ENCODE results near the gene F2RL3. TPM values are rescaled to one million over a fixed set of nuclear protein-coding genes. Genes with fewer than 3 reads are reported as not detected.
"Not testable (repeated sequence)": the region's sequence is repeated elsewhere in the genome, so short reads cannot be mapped to it uniquely, and the experiment has no call there.

The F2RL3 gene
- total RNA-seq, 1 donor from 2014 or later = 1.4 TPM

DNA sequence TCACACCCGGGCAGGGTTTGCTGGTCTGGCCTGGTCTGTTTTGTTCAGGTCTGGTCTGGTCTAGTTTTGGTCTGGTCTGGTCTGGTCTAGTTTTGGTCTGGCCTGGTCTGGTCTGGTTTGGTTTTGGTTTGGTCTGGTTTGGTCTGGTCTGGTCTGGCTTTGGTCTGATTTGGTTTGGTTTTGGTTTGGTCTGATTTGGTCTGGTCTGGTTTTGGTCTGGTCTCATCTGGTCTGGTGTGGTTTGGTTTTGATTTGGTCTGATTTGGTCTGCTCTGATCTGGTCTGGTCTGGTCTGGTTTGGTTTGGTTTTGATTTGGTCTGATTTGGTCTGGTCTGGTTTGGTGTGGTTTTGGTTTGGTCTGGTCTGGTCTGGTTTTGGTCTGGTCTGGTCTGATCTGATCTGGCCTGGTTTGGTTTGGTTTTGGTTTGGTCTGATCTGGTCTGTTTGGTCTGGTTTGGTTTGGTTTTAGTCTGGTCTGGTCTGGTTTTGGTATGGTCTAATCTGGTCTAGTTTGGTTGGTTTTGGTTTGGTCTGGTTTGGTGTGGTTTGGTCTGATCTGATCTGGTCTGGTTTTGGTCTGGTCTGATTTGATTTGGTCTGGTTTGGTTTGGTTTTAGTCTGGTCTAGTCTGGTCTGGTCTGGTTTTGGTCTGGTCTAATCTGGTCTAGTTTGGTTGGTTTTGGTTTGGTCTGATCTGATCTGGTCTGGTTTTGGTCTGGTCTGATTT lies 14.4 kb upstream of the F2RL3 start:
- no peak for DNase-seq (ENCODE audit: low read depth, low spot score)

DNA sequence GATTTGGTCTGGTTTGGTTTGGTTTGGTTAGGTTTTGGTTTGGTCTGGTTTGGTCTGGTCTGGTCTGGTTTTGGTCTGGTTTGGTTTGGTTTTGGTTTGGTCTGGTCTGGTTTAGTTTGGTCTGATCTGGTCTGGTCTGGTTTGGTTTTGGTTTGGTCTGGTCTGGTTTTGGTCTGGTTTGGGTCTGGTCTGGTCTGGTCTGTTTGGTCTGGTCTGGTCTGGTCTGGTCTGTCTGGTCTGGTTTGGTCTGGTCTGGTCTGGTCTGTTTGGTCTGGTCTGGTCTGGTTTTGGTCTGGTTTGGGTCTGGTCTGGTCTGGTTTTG lies 13.9 kb upstream of the F2RL3 start:
- DNase-seq (ENCODE audit: low read depth, low spot score) = not testable (repeated sequence)

- no peak for DNase-seq (ENCODE audit: low read depth, low spot score)
Measured at GRCh38 chr19:16875584-16876555, 12.9 kb upstream of the F2RL3 start.

GRCh38 chr19:16876904-16877361 lies 11.9 kb upstream of the F2RL3 start:
- no peak for DNase-seq (ENCODE audit: low read depth, low spot score)

- DNase-seq (ENCODE audit: low read depth, low spot score) = no peak
Measured at GRCh38 chr19:16877581-16877980, 11.2 kb upstream of the F2RL3 start.

DNA sequence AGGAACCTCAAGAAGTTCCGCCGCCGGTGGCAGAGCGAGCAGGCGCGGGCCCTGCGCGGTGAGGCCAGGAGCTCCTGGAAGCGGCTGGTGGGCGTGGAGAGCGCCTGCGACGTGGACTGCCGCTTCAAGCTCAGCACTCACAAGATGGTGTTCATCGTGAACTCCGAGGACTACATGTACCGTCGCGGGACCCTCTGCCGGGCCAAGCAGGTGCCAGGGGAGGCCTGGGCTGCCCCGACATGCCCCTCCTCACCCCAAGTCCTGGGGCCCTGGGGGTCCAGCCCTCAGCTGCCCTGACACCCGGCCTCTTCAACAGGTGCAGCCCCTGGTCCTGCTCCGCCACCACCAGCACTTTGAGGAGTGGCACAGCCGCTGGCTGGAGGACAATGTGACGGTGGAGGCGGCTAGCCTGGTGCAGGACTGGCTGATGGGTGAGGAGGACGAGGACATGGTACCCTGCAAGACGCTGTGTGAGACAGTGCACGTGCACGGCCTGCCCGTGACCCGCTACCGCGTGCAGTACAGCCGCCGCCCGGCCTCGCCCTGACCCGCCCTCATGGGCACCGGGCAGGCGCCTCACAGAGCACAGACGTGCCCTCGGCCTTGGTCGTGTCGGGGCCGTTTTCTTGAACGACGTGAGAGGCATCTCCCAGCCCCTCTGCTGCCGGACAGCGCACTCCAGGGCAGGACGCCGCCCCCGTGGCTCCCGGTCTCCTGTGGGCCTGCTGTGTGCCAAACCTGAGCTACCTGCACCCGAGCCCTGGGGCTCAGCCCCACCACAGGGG lies 10.4 kb upstream of the F2RL3 start:
- DNase-seq (ENCODE audit: low read depth, low spot score) = no peak

DNA sequence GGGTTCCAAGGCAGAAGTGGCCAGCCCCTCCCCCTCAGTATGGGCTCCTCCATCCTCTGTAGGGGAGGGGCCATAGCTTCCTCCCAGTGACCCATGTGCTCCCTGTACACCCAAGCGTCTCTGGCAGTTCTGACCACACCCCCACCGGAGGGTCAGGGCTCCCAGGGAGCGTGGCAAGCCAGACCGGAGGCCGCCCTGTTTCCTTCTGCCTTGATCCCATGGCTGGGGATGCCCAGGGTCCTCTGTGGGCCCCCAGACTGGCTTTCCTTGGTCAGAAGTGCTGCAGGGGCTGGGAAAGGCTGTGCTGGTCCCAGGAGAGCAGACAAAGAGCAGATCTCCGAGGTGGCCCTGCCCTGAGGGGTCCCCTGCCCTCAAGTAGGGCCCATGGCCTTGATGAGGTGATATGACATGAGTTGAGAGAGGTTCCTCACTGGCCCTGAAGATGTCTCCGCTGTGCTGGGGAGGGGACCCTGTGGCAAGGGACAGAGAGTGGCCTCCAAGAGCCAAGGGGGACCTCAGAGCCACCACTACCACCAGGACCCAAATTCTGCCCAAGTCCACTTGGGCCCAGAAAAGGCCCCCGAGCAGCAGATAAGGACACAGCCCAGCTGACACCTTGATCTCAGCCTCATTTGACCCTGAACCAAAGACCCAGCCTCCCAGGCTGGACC lies 7.8 kb upstream of the F2RL3 start:
- no peak for DNase-seq (ENCODE audit: low read depth, low spot score)

GRCh38 chr19:16882146-16882545 lies 6.7 kb upstream of the F2RL3 start:
- no peak for DNase-seq (ENCODE audit: low read depth, low spot score)

GRCh38 chr19:16883522-16883921 lies 5.3 kb upstream of the F2RL3 start:
- no peak for DNase-seq (ENCODE audit: low read depth, low spot score)

DNA sequence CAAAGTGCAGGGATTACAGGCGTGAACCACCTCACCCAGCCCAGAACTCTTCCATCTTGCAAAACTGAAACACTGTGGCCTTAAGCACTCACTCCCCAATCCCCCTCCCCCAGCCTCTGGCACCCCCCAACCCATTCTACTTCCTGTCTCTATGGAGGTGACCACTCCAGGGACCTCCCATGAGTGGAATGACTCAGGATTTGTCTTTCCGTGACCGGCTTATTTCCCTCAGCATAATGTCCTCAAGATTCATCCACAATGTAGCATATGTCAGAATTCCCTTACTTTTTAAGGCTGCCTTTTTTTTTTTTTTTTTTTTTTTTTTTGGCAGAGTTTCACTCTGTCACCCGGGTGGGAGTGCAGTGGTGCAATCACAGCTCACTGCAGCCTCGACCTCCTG lies 3.6 kb upstream of the F2RL3 start:
- DNase-seq (ENCODE audit: low read depth, low spot score) = no peak

- peak; percentile 60 for DNase-seq (ENCODE audit: low read depth, low spot score)
Measured at GRCh38 chr19:16886305-16886880, 2.4 kb upstream of the F2RL3 start.

- DNase-seq (ENCODE audit: low read depth, low spot score) = no peak
Measured at GRCh38 chr19:16887353-16888265, 1.2 kb upstream of the F2RL3 start.

DNA sequence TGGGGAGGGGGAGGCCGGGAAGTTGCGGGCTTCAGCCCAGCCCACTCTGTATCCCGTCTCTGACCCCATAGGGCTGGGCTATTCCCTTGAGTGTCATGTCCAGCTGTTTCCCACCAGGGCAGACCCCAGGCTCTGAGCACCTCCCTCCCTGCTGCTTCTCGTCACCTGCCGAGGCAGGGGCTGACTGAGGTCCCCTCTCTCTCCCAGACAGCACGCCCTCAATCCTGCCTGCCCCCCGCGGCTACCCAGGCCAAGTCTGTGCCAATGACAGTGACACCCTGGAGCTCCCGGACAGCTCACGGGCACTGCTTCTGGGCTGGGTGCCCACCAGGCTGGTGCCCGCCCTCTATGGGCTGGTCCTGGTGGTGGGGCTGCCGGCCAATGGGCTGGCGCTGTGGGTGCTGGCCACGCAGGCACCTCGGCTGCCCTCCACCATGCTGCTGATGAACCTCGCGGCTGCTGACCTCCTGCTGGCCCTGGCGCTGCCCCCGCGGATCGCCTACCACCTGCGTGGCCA lies 625 bp downstream of the F2RL3 start:
- no peak for DNase-seq (ENCODE audit: low read depth, low spot score)

GRCh38 chr19:16889883-16890460 lies 1.2 kb downstream of the F2RL3 start:
- no peak for DNase-seq (ENCODE audit: low read depth, low spot score)

DNA sequence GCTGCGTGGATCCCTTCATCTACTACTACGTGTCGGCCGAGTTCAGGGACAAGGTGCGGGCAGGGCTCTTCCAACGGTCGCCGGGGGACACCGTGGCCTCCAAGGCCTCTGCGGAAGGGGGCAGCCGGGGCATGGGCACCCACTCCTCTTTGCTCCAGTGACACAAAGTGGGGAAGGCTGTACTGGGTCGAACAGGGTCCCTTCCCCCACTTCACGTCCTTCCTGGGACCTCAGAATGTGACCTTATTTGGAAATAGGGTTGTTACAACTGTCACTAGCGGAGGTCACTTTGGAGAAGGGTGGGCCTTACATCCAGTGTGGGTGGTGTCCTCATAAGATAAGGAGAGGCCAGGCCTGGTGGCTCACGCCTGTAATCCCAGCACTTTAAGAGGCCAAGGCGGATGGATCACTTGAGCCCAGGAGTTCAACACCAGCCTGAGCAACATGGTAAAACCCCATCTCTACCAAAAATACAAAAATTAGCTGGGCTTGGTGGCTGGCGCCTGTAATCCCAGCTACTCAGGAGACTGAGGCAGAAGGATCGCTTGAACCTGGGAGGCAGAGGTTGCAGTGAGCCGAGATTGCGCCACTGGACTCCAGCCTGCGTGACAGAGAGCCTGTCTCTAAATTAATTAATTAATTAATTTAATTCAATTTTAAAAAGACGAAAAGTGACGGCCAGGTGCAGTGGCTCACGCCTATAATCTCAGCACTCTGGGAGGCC lies 1.8 kb downstream of the F2RL3 start:
- no peak for DNase-seq (ENCODE audit: low read depth, low spot score)

DNA sequence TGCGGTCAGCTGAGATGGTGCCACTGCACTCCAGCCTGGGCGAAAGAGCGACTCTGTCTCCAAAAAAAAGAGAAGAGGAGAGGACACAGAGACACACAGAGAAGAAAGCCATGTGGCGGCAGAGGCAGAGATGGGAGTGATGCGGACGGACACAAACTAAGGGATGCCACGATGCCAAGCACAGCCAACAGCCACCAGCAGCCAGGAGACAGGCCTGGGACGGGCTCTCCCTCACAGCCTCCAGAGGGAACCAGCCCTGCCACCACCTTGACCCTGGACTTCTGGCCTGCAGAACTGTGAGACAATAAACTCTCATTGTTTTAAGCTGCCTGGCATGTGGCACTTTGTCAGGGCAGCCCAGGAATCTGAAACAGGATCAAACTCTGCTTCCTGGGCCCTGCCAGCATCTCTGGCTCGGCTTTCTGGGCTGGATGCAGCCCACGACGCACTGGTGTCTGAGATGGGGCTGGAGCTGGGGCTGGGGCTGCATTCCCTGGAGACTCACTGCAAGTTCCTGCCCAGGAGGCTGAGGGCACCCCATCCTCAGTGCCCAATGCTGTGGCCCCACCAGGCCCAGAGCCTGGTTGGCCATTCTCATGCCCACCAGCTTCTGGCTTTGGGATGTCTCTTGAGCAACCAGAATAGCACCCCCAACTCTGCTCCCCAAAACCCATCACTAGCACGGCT lies 3.0 kb downstream of the F2RL3 start:
- no peak for DNase-seq (ENCODE audit: low read depth, low spot score)

GRCh38 chr19:16892436-16892835 lies 3.6 kb downstream of the F2RL3 start:
- DNase-seq (ENCODE audit: low read depth, low spot score) = no peak
